Breast epithelium (tissue), 3 donors: ENCODE data around the gene KCTD11.

Experiments used
- POLR2A ChIP-seq: fragments of 450-650 bp; IDR thresholded peaks from one replicate; pipeline ENCODE4 v1.6.1; 2016; ENCODE audit warnings: antibody characterized with exemption, mild to moderate bottlenecking, moderate library complexity
- POLR2AphosphoS5 ChIP-seq, 3 donors: sonication (generic); formaldehyde crosslinking; IDR thresholded peaks; one replicate each; pipeline ENCODE4 v1.6.1; 2017; ENCODE audit warnings: antibody characterized with exemption in 3 of 3
- TF ChIP-seq, protein P1 (sequence below), 3 donors: fragments of 450-650 bp; IDR thresholded peaks; one replicate each; pipeline ENCODE4 v1.5.1; 2016 to 2017; ENCODE audit warnings: antibody characterized with exemption in 3 of 3, mild to moderate bottlenecking in 3 of 3, moderate library complexity in 3 of 3

DNA sequence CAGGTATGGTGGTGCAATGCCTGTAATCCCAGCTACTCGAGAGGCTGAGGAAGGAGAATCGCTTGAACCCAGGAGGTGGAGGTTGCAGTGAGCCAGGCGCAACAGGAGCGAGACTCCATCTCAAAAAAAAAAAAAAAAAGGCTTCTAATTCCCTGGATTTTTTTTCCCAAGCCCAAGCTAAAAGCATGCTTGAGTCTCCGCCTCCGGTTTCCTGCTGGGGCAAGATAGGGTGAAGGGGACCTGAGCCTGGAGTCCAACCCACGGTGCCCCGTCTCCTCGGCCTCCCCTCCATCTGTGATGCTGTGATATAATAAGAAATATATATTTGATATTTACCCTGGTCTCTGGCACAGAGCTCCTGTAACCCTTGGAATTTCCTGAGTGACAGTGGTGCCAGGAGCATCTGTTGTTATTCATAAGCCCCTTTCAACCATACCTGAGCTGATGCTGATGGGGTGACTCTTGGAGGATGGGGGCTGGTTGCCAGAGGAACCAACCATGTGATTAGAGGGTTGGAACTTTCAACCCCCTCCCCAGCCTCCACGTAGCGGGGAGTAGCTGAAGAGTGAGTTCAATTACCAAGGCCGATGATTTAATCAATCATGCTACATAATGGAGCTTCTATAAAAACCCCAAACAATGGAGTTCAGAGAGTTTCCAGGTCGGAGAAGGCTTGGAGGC is 16.1 kb downstream of the KCTD11 start:
- TF ChIP-seq, protein P1, sequence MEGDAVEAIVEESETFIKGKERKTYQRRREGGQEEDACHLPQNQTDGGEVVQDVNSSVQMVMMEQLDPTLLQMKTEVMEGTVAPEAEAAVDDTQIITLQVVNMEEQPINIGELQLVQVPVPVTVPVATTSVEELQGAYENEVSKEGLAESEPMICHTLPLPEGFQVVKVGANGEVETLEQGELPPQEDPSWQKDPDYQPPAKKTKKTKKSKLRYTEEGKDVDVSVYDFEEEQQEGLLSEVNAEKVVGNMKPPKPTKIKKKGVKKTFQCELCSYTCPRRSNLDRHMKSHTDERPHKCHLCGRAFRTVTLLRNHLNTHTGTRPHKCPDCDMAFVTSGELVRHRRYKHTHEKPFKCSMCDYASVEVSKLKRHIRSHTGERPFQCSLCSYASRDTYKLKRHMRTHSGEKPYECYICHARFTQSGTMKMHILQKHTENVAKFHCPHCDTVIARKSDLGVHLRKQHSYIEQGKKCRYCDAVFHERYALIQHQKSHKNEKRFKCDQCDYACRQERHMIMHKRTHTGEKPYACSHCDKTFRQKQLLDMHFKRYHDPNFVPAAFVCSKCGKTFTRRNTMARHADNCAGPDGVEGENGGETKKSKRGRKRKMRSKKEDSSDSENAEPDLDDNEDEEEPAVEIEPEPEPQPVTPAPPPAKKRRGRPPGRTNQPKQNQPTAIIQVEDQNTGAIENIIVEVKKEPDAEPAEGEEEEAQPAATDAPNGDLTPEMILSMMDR (IDR thresholded peaks at IDR 0.05): no peak
- TF ChIP-seq POLR2A (no peak), POLR2AphosphoS5 (IDR thresholded peaks at IDR 0.05) (no peak)
